Heart left ventricle (tissue), 13 donors: ENCODE data around the gene SAMM50.

Experiments
- POLR2A ChIP-seq, 2 donors: fragments of 450-650 bp; IDR thresholded peaks; one replicate each; pipeline ENCODE4 v1.6.1; 2017; ENCODE audit warnings: antibody characterized with exemption in 2 of 2, mild to moderate bottlenecking in 2 of 2, moderate library complexity in 2 of 2
- TF ChIP-seq, protein P1 (sequence below), 12 donors: fragments of 200-600 bp; sonication (generic) in 4 of 12; IDR thresholded peaks; one replicate each; pipeline versions ENCODE4 v1.5.0 to v1.8.0; 2018 to 2022; ENCODE audit warnings: antibody characterized with exemption in 12 of 12, mild to moderate bottlenecking in 5 of 12
- donor health status: ischemic (EF 13 %, LVEDD 7.1; RV severe dilation, severe dysfunction).
- donor health status: DM: no; HTN: yes; CAD: no.
- donor health status: DM: no; HTN: no; CAD: no.
- donor health status: ischemic (EF 25% LVEDD 6.9; RV normal size, moderate dysfunction).
- donor health status: ischemic (EF 25% LVEDD 5.7; RV mildly dilated, moderate dysfunction).
- donor health status: ischemic (EF 35%, LVEDD 5.7; RV mildly dilated, moderate dysfunction).
- donor health status: nonischemic (EF 11% LVEDD 7.7; RV severe dilation, severe dysfunction).
- donor health status: DM: yes; HTN: yes; CAD: no.
- donor health status: PGD.
- donor health status: ischemic (EF 29% LVEDD 5.4; RV normal size, mild dysfunction).
- donor health status: nonischemic (EF 23%, LVEDD 6.1; RV moderate dilation, normal function).

DNA sequence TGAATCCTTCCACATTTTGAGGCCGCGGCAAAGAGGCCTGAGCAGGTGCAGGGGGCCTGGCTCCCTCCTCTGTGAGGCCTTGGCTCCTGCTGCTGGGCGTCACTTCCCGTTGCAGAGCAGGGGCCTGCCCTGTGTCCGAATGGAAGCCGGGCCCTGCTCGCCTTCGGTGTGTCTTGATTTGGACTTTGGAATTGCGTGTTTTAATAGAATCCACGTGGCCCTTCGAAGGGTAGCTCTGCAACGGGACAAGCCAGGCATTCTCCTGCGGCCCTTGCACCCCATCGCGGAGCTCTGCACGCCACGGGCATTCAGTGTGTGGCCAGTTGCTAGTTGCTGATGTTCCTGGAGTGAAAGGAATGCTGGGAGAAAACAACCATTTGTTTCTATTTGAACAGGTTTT, 25.8 kb downstream of the SAMM50 start:
- TF ChIP-seq, protein P1, sequence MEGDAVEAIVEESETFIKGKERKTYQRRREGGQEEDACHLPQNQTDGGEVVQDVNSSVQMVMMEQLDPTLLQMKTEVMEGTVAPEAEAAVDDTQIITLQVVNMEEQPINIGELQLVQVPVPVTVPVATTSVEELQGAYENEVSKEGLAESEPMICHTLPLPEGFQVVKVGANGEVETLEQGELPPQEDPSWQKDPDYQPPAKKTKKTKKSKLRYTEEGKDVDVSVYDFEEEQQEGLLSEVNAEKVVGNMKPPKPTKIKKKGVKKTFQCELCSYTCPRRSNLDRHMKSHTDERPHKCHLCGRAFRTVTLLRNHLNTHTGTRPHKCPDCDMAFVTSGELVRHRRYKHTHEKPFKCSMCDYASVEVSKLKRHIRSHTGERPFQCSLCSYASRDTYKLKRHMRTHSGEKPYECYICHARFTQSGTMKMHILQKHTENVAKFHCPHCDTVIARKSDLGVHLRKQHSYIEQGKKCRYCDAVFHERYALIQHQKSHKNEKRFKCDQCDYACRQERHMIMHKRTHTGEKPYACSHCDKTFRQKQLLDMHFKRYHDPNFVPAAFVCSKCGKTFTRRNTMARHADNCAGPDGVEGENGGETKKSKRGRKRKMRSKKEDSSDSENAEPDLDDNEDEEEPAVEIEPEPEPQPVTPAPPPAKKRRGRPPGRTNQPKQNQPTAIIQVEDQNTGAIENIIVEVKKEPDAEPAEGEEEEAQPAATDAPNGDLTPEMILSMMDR (IDR thresholded peaks at IDR 0.05) = no peak
- TF ChIP-seq POLR2A (IDR thresholded peaks at IDR 0.05) = no peak
